H54 (cell line): Measurements from ENCODE around the gene DSCAM.
"Not testable (repeated sequence)": the region's sequence is repeated elsewhere in the genome, so short reads cannot be mapped to it uniquely, and the experiment has no call there.

Experiments used
- DNase-seq: peaks from one replicate; pipeline ENCODE4 v3.0.0; 2011; ENCODE audit warnings: low spot score, mixed read lengths; ENCODE audit not compliant: insufficient read length
- FAIRE-seq: peaks from 3 replicates; lab custom pipeline; 2011; peaks lifted over from hg19 to GRCh38; lab: Jason Lieb, UNC
- POLR2A ChIP-seq: IDR thresholded peaks from 2 replicates; pipeline ENCODE4 v1.6.1; 2011; ENCODE audit warnings: low read depth, mild to moderate bottlenecking, low read length

DSCAM gene

GRCh38 chr21:40047993-40048730 lies 798.8 kb downstream of the DSCAM start:
- DNase-seq (no peak), FAIRE-seq (no peak)
- TF ChIP-seq POLR2A = no peak

GRCh38 chr21:40047211-40047610 lies 799.7 kb downstream of the DSCAM start:
- FAIRE-seq = no peak
- TF ChIP-seq POLR2A = no peak
- no peak for DNase-seq

DNA sequence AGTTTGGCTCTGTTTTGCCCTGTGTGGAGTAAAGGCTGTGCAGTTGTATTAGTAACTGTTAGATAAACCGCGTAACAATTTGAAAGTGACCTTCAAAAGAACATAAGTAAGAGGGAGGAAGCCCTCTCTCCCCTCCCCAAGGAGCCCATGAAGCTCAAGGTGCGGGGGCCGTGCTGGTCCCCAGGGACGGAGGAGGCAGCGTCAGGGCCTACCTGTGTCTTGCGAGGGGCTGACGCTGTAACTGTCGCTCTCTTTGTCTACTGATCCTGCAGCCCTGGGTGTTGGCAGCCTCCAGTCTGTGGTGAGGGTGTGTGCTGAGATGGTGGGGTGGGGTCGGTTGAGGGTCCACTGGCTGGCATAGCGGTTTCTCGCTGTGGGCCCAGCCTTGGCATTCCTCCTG lies 803.1 kb downstream of the DSCAM start:
- TF ChIP-seq POLR2A = no peak
- no peak for DNase-seq
- no peak for FAIRE-seq

- no peak for TF ChIP-seq POLR2A
- DNase-seq (no peak), FAIRE-seq (no peak)
Observed at GRCh38 chr21:40043423-40043822, 803.5 kb downstream of the DSCAM start.

DNA sequence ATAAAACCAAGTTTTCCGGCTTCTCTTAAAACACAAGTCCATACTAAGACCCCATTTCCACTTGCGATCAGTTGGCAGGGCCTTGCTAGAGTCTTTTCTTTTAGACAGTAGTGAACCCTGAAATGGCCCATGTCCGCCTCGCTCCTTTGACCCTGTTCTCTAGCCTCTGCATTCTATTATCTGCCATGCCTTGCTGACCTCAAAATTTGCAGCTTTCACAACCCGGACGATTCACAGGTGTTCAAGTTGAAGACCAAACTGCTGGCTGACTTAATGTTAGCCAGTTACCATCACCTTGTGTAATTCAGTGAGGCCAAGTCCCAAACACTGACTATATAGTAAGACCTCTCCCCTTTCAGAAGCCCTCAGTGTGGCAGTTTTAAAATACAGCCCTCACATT lies 805.5 kb downstream of the DSCAM start:
- FAIRE-seq = no peak
- TF ChIP-seq POLR2A = no peak
- DNase-seq = no peak

DNA sequence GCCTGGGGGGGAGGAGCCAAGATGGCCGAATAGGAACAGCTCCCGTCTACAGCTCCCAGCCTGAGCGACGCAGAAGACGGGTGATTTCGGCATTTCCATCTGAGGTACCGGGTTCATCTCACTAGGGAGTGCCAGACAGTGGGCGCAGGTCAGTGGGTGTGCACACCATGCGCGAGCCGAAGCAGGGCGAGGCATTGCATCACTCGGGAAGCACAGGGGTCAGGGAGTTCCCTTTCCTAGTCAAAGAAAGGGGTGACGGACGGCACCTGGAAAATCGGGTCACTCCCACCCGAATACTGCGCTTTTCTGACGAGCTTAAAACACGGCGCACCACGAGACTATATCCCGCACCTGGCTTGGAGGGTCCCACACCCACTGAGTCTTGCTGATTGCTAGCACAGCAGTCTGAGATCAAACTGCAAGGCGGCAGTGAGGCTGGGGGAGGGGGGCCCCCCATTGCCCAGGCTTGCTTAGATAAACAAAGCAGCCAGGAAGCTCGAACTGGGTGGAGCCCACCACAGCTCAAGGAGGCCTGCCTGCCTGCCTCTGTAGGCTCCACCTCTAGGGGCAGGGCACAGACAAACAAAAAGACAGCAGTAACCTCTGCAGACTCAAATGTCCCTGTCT lies 813.7 kb downstream of the DSCAM start:
- not testable (repeated sequence) for FAIRE-seq, DNase-seq

- no peak for TF ChIP-seq POLR2A
- FAIRE-seq (no peak), DNase-seq (no peak)
Observed at GRCh38 chr21:40029888-40030287, 817.1 kb downstream of the DSCAM start.

GRCh38 chr21:40028393-40028792 lies 818.6 kb downstream of the DSCAM start:
- not testable (repeated sequence) for DNase-seq, FAIRE-seq

GRCh38 chr21:40021558-40022351 lies 825.2 kb downstream of the DSCAM start:
- FAIRE-seq = no peak
- no peak for TF ChIP-seq POLR2A
- no peak for DNase-seq

DNA sequence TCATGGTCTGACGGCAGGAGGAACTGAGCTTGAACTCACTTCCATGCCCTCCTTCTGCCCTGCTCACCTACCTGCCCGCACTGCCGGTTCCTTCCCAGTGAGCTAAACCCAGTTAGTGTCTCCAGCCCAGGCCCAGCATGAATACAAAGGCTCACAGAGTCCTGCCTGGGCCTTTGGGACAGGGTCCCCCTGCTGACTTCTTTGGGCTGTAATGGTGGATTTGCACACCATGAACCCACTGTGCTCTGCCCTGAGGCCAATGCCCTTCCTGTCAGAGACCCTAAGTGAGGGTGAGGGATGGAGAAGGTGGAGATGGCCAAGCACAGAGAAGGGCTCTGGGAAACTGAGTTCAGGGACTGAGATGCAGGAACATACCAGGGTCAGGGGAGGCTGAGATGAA lies 826.3 kb downstream of the DSCAM start:
- TF ChIP-seq POLR2A = no peak
- no peak for FAIRE-seq
- DNase-seq = no peak

DNA sequence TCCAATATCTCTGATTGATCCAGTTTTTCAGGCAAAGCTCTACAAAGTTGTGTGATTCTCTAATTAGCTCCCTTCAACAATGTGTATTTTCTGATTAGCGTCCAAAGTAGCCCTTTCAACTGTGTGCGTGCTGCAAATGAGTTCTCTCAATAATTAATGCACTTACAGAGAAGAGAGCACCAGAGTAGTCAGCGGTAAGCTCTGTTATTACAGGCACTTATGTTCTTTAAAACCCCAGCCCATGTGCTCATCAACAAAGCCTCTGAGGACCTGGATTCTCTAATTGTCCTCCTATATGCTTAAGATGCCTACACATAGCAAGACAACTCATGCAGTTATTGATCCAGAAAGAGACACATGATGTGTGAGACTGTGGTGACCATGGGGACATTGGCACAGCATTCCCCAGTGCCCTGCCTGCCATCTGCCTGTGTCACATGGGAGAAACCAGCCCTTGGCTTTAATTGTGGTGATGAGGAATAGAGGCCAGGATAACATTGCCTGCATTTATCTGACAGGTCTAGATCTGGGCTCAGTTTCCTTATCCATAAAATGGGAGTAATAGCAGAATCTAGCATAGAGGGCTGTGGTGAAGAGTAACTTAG lies 828.0 kb downstream of the DSCAM start:
- DNase-seq (no peak), FAIRE-seq (no peak)
- TF ChIP-seq POLR2A = no peak

DNA sequence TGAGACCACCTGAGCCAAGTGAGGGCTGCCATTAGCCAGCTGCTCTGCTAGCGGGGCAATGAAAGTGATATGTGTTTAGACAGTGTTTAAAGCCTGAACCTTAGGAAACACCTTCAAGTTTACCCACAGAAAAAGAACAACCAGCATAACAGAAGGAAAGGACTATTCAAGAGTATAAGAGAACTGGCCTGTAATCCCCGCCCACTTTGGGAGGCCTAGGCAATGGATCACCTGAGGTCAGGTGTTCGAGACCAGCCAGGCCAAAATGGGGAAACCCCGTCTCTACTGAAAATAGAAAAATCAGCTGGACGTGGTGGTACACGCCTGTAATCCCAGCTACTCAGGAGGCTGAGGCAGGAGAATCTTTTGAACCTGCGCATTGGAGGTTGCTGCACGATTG lies 830.3 kb downstream of the DSCAM start:
- no peak for TF ChIP-seq POLR2A
- DNase-seq (no peak), FAIRE-seq (no peak)

- FAIRE-seq = no peak
- DNase-seq = no peak
- TF ChIP-seq POLR2A = no peak
Observed at GRCh38 chr21:40016234-40016633, 830.7 kb downstream of the DSCAM start.

DNA sequence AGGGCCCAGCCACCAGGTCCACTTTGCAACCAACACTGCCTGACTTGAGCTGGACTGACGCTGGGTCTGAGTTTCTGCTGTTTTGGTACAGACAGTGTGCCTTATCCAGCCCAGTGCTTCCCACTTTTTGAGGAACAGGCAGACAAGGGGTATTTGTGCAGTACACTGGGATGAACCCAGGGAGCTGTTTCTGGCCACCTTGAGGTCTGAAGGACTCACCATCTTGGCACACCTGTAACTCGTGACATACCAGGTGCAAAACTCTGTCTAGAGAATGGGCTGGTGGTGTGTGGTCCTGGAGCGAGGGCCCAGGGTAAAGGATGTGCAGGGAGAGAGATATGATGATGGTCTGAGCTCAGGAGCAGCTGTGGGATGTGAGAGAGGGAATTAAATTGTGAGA lies 831.1 kb downstream of the DSCAM start:
- no peak for TF ChIP-seq POLR2A
- FAIRE-seq (no peak), DNase-seq (no peak)
